Spleen (tissue), 7 donors: Measurements from ENCODE around the gene PIGV.

Experiments
- POLR2A ChIP-seq, 3 donors: fragments of 450-650 bp; IDR thresholded peaks; one replicate each; pipeline ENCODE4 v1.5.1; 2017; ENCODE audit warnings: antibody characterized with exemption in 3 of 3, mild to moderate bottlenecking in 1 of 3
- POLR2AphosphoS5 ChIP-seq, 3 donors: sonication (generic); formaldehyde crosslinking; IDR thresholded peaks; one replicate each; pipeline ENCODE4 v1.5.1; 2017; ENCODE audit warnings: antibody characterized with exemption in 3 of 3
- TF ChIP-seq, protein P1 (sequence below), 11 experiments: fragments of 200-600 bp in 7 of 11; fragments of 450-650 bp in 4 of 11; sonication (generic) in 4 of 11; IDR thresholded peaks in 8 of 11; conservative IDR thresholded peaks in 3 of 11; 1 replicate in 7 of 11; 2 replicates in 4 of 11; pipeline versions ENCODE4 v1.4.0 to v1.8.0; 2016 to 2021; ENCODE audit warnings: antibody characterized with exemption in 11 of 11, inconsistent platforms in 4 of 11, mild to moderate bottlenecking in 1 of 11
- donor health status: DM: no; HTN: no; CAD: no; lungs with moderate emphysema.
- donor health status: DM: no; HTN: no; CAD: no.
- donor health status: DM: no; HTN: no; CAD: no.

DNA sequence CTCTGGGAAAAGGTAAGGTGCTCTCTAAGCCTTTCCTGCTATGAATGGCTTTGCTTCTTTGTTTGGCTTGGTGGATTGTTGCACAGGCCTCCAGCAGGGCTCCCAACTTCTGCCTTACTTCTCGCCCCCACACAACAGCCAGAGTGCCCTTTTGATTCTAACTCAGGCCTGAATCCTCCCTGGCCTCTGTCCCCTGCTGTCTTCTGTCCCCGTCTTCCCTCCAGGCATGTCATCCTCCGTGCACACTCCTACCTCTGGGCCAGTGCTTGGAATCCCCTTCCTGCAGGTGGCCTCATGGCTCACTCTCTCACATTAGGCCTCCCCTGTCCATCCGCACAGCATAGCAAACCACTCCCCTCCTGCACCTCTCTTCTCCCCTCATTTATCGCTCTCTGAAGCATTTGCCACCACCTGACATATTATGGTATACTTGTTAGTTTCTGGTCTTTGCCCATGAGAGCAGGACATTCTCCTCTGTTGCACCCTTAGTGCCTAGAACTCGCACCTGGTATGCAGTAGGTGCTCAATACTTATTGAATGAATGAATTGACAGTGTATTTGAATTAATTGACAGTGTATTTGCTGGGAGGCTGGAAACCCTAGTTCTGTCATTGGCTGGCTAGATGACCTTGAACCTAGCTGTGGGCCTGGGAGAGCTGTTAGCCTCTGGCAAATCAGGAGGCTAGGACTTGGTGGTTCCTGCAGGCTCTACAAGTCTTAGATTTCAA lies 41.6 kb downstream of the PIGV start:
- TF ChIP-seq POLR2A (IDR thresholded peaks at IDR 0.05), result no peak
- TF ChIP-seq, protein P1, sequence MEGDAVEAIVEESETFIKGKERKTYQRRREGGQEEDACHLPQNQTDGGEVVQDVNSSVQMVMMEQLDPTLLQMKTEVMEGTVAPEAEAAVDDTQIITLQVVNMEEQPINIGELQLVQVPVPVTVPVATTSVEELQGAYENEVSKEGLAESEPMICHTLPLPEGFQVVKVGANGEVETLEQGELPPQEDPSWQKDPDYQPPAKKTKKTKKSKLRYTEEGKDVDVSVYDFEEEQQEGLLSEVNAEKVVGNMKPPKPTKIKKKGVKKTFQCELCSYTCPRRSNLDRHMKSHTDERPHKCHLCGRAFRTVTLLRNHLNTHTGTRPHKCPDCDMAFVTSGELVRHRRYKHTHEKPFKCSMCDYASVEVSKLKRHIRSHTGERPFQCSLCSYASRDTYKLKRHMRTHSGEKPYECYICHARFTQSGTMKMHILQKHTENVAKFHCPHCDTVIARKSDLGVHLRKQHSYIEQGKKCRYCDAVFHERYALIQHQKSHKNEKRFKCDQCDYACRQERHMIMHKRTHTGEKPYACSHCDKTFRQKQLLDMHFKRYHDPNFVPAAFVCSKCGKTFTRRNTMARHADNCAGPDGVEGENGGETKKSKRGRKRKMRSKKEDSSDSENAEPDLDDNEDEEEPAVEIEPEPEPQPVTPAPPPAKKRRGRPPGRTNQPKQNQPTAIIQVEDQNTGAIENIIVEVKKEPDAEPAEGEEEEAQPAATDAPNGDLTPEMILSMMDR (IDR thresholded peaks at IDR 0.05 in 8 of 11, conservative IDR thresholded peaks at IDR 0.05 in 3 of 11), result no peak
- no peak for TF ChIP-seq POLR2AphosphoS5 (IDR thresholded peaks at IDR 0.05)
